GM21529 (cell line): ENCODE data around the gene SPRED2.

Source experiments
- ATAC-seq: cut with Tn5 transposase; IDR thresholded peaks from one replicate; pipeline ENCODE4 v1.9.1; 2021; ENCODE audit not compliant: unreplicated experiment

The SPRED2 gene

DNA sequence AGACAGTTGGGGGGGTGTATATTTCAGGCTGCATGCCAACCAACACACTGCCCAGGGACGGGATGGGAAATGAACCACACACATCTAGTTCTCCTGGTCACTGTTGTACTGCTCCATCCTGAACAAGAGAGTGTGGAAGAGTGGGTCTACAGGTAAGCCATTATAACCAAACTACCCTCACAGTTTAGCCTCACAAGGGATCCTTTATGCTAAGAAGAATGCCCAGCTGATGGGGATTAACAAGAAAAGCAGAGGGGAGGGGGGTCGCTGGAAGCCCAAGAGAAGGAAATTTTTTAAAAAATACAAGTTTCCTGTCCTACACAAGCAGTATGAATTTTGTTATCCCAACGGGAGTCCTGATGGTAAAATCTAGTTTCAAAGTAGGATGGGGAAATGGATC lies 16.1 kb downstream of the SPRED2 start:
- no peak for ATAC-seq

DNA sequence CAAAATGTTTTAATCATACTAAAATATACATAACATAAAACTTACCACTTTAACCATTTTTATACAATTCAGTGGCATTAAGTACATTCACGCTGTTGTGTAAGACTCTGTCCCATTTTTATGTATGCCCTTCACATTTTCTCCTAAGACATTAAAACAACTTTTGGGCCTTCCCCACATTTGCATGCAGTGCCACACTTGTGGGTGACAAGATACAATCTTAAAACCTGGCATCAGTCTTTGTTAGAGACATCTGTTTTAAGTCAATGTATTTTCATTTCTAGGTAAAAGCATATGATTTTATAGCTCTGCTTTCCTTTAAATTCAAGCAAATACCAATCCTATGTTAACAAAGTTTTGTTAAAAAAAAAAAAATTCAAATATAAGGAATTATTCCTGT lies 17.3 kb downstream of the SPRED2 start:
- no peak for ATAC-seq

- ATAC-seq = no peak
Measured at GRCh38 chr2:65413610-65414009, 18.8 kb downstream of the SPRED2 start.

DNA sequence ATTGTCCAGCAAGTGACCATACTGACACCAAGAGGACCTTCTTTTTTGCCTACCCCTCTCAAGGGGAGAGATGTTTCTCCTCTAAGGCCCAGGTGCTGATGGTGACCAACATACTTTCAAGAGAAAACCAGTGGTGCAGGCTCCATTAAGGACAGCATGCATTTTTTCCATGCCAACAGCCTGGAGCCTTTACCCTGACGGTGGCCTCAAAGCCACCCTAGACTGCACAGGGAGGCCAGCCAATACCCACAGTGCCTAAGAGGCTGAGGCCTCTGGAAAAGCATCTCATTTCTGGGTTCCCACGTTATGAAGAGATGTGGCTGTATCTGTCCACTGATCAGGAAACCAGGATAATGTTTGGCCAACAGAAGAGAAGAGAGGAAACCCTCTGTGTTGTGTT lies 19.3 kb downstream of the SPRED2 start:
- ATAC-seq = no peak

DNA sequence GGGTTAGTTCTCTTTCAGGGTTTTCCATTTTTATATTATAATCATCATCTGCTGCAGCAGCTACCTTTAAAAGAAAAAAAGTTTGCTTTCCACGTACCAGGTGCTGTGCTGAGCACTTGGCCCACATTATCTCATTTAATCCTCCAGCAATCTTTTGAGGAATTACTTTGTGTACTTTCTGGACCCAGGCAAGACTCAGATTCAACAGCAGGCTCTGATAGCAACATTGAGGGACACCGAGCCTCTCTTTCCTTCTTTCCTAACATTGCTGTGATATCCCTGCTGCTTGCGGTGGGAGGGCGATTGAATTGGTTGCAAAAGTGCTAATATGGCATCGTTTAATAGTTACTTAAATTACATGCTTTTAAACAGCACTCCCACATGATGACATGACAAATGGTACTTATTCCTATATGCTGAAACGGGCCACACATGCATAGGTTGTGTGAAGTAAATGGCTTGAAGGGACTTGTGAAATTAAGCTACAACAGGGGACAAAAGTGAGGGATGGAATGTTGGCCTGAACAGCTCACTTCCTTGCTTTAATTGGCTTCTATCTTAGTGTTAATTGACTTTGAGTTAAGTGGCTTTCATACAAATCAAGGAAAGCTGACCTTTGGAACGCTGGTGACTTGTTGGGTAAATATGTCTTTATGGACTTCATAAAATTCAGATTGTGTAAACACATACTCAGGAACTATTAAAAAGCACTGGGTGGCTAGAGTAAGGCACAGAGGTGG lies 21.2 kb downstream of the SPRED2 start:
- no peak for ATAC-seq

- ATAC-seq = no peak
Measured at GRCh38 chr2:65409045-65409444, 23.4 kb downstream of the SPRED2 start.

DNA sequence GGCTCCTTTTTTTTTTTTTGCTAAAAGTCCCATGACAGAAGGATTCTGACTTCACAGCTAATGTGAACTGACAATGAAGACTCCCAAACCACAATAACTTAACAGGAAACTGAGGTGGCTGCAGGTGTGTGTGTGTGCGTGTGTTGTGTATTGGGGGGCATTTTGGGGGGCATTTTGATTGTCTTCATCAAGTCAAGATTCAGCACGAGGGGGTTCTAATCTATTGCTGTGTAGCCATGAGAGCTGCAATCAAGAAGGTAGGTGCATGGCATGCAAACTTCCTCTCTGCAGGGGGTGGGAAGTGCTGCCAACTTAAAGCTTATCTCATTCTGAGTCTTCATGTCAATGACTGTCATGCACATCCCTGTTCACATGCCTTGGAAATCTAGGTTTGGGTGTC lies 25.2 kb downstream of the SPRED2 start:
- ATAC-seq = no peak

GRCh38 chr2:65404988-65405697 lies 27.3 kb downstream of the SPRED2 start:
- ATAC-seq = no peak

DNA sequence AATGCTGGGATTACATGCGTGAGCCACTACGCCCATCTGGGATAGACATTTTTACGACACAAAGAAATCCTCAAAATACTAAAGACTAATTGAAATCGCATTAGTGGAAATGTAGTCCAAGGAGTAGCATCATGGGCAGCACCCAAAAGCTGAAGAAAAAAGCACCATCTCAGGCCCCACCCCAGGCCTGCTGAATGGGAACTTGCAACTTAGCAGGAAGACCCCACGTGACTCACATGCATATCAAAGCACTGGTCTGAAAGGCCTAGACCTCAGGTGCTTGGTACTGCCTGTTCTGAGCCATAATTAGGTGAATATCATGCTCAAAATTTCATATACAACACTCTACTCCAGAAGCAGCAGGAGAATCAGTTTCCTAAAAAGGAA lies 28.9 kb downstream of the SPRED2 start:
- no peak for ATAC-seq

DNA sequence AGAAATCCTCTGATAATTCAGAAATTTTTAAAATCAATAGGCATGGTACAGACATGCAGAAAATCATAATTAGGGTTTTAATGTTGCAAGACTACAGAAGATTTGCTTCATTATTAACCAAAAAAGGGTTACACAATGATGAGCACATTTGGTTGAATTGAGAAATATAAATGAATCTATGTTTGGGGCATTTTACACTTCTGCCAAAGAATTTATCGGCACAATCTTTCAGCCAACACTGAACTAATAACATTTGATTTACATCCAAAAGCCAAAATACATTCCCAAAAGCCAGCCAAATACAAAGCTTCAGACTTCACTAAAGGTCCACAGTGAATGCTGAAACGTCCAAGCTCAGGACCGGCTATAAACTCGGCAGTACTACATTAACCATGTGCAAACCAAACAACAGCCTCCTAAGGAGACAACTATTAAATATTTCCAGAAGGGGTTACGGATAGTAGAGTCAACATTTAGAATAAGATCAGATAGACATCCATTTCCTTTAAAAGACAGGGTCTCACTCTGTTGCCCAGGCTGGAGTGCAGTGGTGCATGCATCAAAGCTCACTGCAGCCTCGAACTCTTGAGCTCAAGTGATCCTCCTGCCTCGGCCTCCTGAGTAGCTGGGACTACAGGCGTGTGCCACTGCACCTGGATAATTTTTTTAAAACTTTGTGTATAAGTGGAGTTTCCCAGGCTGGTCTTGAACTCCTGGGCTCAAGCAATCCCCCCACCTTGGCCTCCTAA lies 29.4 kb downstream of the SPRED2 start:
- ATAC-seq = no peak

DNA sequence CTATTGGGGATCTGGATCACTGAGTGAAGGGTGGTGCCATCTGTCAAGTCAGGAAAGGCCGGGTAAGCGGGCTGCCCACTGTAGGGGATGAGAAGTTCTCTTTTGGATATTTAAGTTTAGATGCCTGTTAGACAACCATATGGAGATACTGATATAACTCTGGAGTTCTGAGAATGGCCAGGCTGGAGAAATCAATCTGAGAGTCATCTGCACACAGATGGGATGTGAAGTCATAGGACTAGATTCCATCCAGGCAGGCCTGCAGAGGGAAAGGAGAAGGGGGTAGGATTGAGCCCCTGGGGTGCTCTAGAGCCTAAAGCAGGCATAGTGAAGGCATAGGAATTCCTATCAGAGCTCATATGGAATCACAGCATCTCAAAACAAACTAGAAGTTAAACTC lies 30.1 kb downstream of the SPRED2 start:
- ATAC-seq = no peak

DNA sequence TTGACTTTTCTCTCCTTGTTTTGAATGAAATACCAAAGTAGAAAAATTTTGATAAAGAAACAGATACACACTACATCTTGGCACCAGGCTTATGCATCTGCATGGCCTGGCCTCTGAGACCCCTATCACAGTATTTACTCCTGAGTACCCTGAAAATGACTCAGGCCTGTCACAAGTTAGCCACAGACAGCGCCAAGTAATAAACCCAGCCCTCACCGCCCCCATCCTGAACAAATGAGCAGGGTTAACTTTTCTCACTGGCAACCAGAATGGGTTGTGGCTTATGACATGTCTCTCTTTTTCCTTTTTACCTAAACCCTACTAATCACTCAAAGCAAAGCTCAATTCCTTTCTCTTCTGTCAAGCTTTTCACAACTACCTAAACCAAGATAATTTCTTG lies 35.3 kb downstream of the SPRED2 start:
- ATAC-seq = no peak

DNA sequence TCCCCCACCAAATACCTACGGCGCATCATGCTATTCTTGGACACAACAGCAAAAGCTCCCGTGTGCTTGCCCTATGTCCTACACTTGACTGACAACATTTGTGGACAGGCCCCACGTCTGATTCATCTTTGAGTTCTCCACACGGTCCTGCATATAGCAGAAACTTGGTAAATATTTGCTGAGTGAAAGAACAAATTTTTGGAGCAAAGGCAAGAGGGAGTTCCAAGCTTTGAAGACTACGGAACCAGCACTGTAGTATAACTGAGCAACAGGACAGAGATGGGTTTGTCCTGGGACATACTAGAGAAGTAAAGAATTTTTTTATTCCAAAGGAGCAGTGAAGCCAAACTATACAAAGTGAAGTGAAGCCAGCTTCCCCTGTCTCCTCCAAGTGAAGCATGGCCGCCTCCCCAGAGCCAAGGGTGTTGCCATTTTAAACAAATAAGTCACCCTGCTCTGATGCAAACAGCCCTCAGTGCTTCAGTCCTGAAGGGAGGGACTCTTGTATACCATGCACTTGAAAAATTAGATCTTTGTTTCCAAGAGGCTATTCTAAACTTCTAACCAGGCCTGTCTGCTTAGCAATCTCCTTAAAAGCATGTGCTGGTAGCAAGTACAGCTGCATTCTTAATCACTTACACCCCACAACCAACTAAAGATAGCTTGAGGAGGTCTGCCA lies 35.9 kb downstream of the SPRED2 start:
- no peak for ATAC-seq

DNA sequence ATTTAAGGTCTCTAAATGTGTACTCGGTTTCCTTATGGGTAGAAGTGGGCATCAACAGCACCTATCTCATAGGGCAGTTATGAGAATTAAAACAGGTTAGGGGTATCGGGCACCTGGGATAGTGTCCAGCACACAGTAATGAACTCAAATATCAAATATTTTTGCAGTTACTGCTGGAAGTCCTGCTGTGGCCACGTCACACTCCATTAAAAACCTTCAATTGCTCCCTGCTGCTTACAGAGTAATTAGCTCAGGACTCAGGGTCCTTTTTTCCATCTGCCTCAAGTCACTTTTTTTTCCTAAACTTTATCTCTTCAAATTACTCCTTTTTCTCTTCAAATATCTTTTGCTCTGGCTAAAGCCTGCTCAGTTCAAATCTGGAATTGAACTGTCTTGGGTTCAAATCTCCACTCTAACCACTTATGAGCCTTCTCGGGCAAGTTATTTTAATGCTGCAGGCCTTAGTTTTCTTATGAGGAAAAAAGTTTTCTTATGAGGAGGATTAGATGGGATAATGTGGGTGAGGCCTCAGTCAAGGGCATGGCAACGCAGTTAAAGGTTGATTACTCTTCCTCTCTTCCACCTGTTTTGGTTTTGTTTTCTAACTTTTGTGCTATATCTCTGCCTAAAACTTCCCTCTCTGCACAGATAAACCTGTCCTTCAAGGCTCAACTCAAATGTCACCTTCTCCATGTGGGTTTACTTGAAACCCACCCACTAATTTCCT lies 36.6 kb downstream of the SPRED2 start:
- ATAC-seq = no peak

DNA sequence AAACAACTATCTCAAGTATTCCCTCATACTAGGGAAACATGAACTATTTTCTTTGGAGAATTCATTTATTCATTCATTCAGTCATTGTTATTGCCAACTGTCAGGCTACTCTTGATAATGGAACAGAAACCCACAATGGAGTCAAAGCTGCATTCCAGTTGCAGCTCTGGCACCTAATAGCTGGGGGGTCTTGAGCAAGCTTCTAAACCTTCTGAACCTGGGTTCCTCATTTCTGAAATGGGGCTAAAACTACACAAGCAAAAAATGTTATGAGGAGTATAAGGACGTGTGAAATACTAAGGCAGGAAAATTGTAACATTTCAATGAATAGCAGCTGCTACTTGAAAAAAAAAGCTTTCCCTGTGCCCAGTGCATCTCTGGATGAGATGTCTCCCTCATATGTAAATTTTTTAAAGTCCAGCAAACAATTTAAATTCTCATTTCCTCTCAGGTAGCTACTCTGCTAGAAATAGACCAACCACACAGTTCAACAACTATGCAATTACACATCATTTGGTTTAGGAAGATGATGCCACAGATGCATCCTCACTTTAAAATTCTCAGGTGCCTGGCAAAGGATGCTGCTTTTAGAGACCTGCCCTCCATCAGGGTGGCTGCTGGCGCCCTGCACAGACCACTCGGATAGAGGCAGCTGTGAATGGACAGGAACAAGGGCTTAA lies 38.5 kb downstream of the SPRED2 start:
- no peak for ATAC-seq

- ATAC-seq = no peak
Measured at GRCh38 chr2:65393046-65393445, 39.4 kb downstream of the SPRED2 start.

DNA sequence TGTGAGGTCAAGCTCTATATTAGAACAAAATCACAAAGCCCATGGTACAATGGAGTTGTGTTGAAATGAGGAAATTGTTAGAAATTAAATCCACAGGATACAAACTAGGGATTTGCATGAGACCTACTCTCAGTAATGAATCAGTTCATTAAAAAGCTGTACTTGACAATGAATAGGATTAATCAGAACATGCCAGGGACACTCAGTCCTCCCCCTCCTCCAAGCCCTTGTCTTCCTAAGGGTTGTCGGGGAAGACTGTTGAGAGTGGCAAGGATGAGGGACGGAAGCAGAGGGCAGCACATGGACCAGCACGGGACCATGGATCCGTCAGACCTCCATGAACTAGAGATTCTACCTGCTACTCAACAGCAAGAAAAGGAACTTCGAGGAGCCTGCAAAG lies 39.8 kb downstream of the SPRED2 start:
- ATAC-seq = no peak

- ATAC-seq = peak; percentile 83
Measured at GRCh38 chr2:65390134-65390533, 42.3 kb downstream of the SPRED2 start.

DNA sequence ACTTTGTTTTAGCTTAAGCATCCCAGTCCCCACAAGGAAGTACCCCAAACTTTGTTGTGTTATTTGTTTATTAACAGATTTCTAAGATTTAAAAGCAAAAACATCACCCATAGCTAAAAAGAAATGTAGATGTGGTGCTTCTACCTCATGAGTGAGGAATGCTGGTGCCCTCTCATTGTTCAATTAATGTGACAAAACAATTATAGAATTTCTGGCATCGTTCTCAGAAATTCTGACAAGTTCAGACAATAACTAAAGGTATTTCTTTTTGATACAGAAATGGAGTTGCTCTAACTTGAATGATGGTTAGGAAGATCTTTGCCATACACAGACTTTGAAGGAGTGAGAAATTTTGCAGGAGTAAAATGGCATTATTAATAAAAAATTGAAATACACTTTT lies 42.9 kb downstream of the SPRED2 start:
- no peak for ATAC-seq
